ENCODE data around the gene SNX5. TPM values are rescaled to one million over a fixed set of nuclear protein-coding genes. Genes with fewer than 3 reads are reported as not detected.

SNX5 gene
- total and polyA plus RNA-seq, 2 of the 13 experiments (the other 11 are each of a cell fraction or from before 2014, with no cell fraction given), result 664 to 1,040 TPM

DNA sequence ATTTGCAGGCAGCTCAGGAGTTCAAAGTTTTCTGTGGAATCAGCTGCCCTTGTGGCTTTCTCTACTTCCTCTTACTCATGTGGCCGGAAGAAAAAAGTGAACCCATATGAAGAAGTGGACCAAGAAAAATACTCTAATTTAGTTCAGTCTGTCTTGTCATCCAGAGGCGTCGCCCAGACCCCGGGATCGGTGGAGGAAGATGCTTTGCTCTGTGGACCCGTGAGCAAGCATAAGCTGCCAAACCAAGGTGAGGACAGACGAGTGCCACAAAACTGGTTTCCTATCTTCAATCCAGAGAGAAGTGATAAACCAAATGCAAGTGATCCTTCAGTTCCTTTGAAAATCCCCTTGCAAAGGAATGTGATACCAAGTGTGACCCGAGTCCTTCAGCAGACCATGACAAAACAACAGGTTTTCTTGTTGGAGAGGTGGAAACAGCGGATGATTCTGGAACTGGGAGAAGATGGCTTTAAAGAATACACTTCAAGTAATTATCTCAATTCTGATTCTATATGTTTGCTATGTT, 1.4 kb upstream of the SNX5 start (continued):
- TF ChIP-seq, protein P1, sequence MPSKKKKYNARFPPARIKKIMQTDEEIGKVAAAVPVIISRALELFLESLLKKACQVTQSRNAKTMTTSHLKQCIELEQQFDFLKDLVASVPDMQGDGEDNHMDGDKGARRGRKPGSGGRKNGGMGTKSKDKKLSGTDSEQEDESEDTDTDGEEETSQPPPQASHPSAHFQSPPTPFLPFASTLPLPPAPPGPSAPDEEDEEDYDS (CRISPR knock-in tag; IDR thresholded peaks at IDR 0.05), result peak; percentile 55
- TF ChIP-seq, protein P2, sequence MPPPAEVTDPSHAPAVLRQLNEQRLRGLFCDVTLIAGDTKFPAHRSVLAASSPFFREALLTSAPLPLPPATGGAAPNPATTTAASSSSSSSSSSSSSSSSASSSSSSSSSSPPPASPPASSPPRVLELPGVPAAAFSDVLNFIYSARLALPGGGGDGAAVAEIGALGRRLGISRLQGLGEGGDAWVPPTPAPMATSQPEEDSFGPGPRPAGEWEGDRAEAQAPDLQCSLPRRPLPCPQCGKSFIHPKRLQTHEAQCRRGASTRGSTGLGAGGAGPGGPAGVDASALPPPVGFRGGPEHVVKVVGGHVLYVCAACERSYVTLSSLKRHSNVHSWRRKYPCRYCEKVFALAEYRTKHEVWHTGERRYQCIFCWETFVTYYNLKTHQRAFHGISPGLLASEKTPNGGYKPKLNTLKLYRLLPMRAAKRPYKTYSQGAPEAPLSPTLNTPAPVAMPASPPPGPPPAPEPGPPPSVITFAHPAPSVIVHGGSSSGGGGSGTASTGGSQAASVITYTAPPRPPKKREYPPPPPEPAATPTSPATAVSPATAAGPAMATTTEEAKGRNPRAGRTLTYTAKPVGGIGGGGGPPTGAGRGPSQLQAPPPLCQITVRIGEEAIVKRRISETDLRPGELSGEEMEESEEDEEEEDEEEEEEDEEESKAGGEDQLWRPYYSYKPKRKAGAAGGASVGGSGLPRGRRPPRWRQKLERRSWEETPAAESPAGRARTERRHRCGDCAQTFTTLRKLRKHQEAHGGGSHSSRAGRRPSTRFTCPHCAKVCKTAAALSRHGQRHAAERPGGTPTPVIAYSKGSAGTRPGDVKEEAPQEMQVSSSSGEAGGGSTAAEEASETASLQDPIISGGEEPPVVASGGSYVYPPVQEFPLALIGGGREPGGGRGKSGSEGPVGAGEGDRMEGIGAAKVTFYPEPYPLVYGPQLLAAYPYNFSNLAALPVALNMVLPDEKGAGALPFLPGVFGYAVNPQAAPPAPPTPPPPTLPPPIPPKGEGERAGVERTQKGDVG (CRISPR knock-in tag; IDR thresholded peaks at IDR 0.05; ENCODE audit: borderline replicate concordance), result no peak
- no peak for TF ChIP-seq NCOA5 (CRISPR knock-in tag; IDR thresholded peaks at IDR 0.05)
- no peak for TF ChIP-seq ZNF772 (CRISPR knock-in tag; IDR thresholded peaks at IDR 0.05)
- TF ChIP-seq ZNF264 (CRISPR knock-in tag; IDR thresholded peaks at IDR 0.05), result no peak; the same call in 1 of the 2 replicates
- TF ChIP-seq ZNF562 (CRISPR knock-in tag; IDR thresholded peaks at IDR 0.05; ENCODE audit: borderline replicate concordance), result no peak
- TF ChIP-seq ZNF83 (CRISPR knock-in tag; IDR thresholded peaks at IDR 0.05; ENCODE audit: borderline replicate concordance), result no peak
- no peak for TF ChIP-seq ZBTB42 (CRISPR knock-in tag; IDR thresholded peaks at IDR 0.05)
- no peak for TF ChIP-seq ZMYM4 (CRISPR knock-in tag; IDR thresholded peaks at IDR 0.05)
- no peak for TF ChIP-seq ZNF547 (CRISPR knock-in tag; IDR thresholded peaks at IDR 0.05)
- no peak for TF ChIP-seq MBNL3 (CRISPR knock-in tag; conservative IDR thresholded peaks at IDR 0.05)
- TF ChIP-seq ZNF549 (CRISPR knock-in tag; IDR thresholded peaks at IDR 0.05), result no peak
- TF ChIP-seq NFIC (IDR thresholded peaks at IDR 0.05; ENCODE audit: low read length), result peak; percentile 40; the same call in 1 of the 2 replicates
- TF ChIP-seq SOX5 (CRISPR knock-in tag; IDR thresholded peaks at IDR 0.05; ENCODE audit: borderline replicate concordance), result no peak
- TF ChIP-seq ZNF335 (CRISPR knock-in tag; IDR thresholded peaks at IDR 0.05), result no peak; the same call in 1 of the 2 replicates
- TF ChIP-seq CBX5 (CRISPR knock-in tag; IDR thresholded peaks at IDR 0.05; ENCODE audit: borderline replicate concordance), result no peak
- no peak for TF ChIP-seq ZNF496 (CRISPR knock-in tag; IDR thresholded peaks at IDR 0.05; ENCODE audit: insufficient replicate concordance)
- no peak for TF ChIP-seq FOXC1 (CRISPR knock-in tag; IDR thresholded peaks at IDR 0.05; ENCODE audit: borderline replicate concordance)
- TF ChIP-seq, protein P3, sequence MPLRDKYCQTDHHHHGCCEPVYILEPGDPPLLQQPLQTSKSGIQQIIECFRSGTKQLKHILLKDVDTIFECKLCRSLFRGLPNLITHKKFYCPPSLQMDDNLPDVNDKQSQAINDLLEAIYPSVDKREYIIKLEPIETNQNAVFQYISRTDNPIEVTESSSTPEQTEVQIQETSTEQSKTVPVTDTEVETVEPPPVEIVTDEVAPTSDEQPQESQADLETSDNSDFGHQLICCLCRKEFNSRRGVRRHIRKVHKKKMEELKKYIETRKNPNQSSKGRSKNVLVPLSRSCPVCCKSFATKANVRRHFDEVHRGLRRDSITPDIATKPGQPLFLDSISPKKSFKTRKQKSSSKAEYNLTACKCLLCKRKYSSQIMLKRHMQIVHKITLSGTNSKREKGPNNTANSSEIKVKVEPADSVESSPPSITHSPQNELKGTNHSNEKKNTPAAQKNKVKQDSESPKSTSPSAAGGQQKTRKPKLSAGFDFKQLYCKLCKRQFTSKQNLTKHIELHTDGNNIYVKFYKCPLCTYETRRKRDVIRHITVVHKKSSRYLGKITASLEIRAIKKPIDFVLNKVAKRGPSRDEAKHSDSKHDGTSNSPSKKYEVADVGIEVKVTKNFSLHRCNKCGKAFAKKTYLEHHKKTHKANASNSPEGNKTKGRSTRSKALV (CRISPR knock-in tag; IDR thresholded peaks at IDR 0.05), result no peak; the same call in 1 of the 2 replicates
- no peak for TF ChIP-seq PTBP1 (IDR thresholded peaks at IDR 0.05; ENCODE audit: low read depth, low read length, poor library complexity, severe bottlenecking)
- TF ChIP-seq ZNF20 (CRISPR knock-in tag; IDR thresholded peaks at IDR 0.05), result no peak
- TF ChIP-seq ZNF891 (CRISPR knock-in tag; IDR thresholded peaks at IDR 0.05), result no peak
- peak; percentile 13; the same call in 1 of the 2 replicates for TF ChIP-seq HNF4A (CRISPR knock-in tag; IDR thresholded peaks at IDR 0.05)
- TF ChIP-seq ZNF274 (CRISPR knock-in tag; IDR thresholded peaks at IDR 0.05), result no peak
- TF ChIP-seq, protein P4, sequence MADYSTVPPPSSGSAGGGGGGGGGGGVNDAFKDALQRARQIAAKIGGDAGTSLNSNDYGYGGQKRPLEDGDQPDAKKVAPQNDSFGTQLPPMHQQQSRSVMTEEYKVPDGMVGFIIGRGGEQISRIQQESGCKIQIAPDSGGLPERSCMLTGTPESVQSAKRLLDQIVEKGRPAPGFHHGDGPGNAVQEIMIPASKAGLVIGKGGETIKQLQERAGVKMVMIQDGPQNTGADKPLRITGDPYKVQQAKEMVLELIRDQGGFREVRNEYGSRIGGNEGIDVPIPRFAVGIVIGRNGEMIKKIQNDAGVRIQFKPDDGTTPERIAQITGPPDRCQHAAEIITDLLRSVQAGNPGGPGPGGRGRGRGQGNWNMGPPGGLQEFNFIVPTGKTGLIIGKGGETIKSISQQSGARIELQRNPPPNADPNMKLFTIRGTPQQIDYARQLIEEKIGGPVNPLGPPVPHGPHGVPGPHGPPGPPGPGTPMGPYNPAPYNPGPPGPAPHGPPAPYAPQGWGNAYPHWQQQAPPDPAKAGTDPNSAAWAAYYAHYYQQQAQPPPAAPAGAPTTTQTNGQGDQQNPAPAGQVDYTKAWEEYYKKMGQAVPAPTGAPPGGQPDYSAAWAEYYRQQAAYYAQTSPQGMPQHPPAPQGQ (CRISPR knock-in tag; IDR thresholded peaks at IDR 0.05; ENCODE audit: borderline replicate concordance), result no peak
